ENCODE measurements around the gene SLC17A7. TPM values are rescaled to one million over a fixed set of nuclear protein-coding genes. Genes with fewer than 3 reads are reported as not detected.

SLC17A7 gene
- polyA plus RNA-seq, 1 experiment, result 0.10 TPM

DNA sequence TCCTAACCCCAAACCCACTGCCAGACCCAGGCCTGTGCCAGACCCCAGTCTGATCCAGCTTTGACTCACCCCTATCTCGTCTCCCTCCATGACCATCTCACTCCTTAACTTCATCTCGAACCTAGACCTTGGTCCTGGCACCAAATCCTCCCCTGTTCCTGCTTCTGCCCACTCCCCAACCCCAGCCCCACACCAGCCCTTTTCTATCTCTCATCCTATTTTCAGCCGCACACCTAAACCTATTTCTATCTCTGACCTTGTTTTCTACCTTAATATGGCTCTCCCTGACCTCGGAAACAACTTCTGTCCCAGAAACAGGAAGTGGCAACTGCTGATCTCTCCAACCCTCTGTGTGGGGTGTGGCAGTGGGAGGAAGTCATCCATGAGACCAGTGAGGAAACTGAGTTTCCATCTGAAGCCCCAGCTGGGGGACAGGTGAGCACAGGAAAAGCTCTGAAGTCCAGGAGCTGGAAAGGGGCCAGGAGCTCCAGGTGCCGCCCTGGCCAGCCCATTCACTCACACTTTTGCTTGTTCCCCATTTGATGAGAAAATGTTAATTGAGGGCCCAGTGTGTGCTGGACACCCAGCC lies 31.8 kb downstream of the SLC17A7 start:
- POLR2A ChIA-PET, result no interaction called here
- no peaks in the 10 kb centered on the region for H3K36me3 ChIP-seq (ENCODE audit: control insufficient read depth, insufficient read depth, low read length)
- no peak for DNase-seq (ENCODE audit: low read depth)

DNA sequence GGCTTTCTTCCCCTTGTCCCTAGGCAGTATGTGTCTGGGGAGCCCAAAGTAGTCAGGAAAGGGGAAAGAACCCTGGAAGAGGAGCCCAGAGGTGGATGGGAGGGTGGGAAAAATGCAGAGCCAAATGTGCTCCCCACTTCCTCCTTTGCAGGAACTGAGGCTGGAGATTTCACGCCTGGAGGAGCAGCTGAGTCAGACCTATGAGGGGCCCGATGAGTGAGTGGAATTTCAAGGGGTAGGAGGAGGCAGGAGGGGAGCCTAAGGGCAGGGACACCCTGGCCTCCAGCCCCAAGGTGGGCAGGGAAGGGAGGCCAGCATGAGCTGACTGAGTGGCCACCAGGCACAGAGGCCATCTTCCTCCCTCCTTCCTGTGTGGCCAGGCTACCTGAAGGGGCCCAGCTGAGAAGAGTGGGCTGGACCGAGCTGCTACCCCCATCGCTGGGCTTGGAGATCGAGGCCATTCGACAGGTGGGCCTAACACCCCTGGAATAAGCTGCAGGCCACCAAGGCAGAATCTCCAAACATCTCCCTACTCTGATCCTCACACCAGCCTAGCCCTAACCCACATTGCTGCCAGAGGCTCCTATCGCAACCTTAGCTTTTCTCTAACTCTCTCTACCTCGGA lies 32.4 kb downstream of the SLC17A7 start:
- Histone ChIP-seq H3K36me3 (ENCODE audit: control insufficient read depth, insufficient read depth, low read length) (no peaks in the 10 kb centered on the region), H3K27me3 (ENCODE audit: control insufficient read depth, insufficient read depth, low read length) (peaks cover 1% of the 10 kb centered on the region), H3K4me3 (ENCODE audit: low read depth, low read length) (no peak overlapping the region)
- no peak for DNase-seq (ENCODE audit: low read depth)
- TF ChIP-seq, protein P1, sequence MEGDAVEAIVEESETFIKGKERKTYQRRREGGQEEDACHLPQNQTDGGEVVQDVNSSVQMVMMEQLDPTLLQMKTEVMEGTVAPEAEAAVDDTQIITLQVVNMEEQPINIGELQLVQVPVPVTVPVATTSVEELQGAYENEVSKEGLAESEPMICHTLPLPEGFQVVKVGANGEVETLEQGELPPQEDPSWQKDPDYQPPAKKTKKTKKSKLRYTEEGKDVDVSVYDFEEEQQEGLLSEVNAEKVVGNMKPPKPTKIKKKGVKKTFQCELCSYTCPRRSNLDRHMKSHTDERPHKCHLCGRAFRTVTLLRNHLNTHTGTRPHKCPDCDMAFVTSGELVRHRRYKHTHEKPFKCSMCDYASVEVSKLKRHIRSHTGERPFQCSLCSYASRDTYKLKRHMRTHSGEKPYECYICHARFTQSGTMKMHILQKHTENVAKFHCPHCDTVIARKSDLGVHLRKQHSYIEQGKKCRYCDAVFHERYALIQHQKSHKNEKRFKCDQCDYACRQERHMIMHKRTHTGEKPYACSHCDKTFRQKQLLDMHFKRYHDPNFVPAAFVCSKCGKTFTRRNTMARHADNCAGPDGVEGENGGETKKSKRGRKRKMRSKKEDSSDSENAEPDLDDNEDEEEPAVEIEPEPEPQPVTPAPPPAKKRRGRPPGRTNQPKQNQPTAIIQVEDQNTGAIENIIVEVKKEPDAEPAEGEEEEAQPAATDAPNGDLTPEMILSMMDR (IDR thresholded peaks at IDR 0.05; ENCODE audit: insufficient read depth, low read depth, low read length), result no peak
- ChIA-PET CTCF (interaction anchor here (0.6 to 1.6 kb wide), 3 partner anchors 17 to 151 kb away, joined by 3 to 6 read pairs (median 3); no protein-coding TSS in a partner anchor), POLR2A (no interaction called here)

More for the DNA sequence above, 31.8 kb downstream of the SLC17A7 start:
- CTCF ChIA-PET, result interaction anchor here (0.6 to 1.6 kb wide), 2 partner anchors 18 to 152 kb away, joined by 3 to 6 read pairs; no protein-coding TSS in a partner anchor
- Histone ChIP-seq H3K27me3 (ENCODE audit: control insufficient read depth, insufficient read depth, low read length) (peaks cover 1% of the 10 kb centered on the region), H3K4me3 (ENCODE audit: low read depth, low read length) (no peak overlapping the region)
- TF ChIP-seq, protein P1 (IDR thresholded peaks at IDR 0.05; ENCODE audit: insufficient read depth, low read depth, low read length), result no peak

DNA sequence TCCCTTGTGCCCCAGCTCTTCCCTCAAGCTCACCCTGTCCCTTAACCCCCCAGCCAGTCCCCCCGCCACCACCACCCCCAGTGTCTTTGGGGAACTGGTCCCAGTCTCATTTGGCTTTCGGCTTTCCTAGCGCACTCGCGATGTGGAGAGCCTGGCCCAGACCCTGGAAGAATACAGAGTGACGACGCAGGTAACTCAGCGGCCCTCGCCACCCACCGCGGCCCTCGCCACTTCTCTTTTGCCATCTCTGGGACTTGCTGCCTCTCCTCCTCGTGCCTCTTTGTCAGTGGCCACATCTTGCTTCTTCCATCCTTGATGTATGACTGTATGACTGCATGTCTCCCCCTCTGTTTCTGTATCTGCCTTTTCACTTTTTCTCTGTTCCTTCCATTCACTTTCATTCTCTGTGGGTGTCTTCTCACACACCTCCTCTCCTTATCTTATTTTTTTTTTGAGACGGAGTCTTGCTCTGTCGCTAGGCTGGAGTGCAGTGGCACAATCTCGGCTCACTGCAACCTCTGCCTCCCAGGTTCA lies 33.8 kb downstream of the SLC17A7 start:
- Histone ChIP-seq H3K27me3 (ENCODE audit: control insufficient read depth, insufficient read depth, low read length) (peaks cover 1% of the 10 kb centered on the region), H3K36me3 (ENCODE audit: control insufficient read depth, insufficient read depth, low read length) (no peaks in the 10 kb centered on the region), H3K4me3 (ENCODE audit: low read depth, low read length) (no peak overlapping the region)
- ChIA-PET POLR2A (no interaction called here), CTCF (no interaction called here)
- no peak for DNase-seq (ENCODE audit: low read depth)
- TF ChIP-seq, protein P1 (IDR thresholded peaks at IDR 0.05; ENCODE audit: insufficient read depth, low read depth, low read length), result no peak

DNA sequence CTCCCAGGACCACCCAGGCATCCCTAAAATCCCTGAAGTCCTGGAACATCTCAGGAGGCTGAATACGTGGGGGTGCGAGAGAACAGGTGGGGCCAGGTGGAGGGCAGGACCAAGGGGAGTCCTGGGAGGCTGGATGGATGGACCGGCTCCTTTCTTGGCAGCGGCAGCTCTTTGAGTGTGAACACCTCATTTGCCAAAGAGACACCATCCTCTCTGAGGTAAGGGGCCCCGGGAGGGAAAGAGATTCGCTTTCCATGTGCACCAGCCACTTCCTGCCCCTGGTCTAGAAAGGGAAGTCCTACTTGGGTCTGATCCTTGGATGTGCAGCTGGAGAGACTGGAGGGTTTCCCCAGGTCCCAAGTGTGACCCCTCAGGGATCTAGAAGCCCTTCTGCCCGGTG lies 34.2 kb downstream of the SLC17A7 start:
- CTCF ChIA-PET, result no interaction called here

More for the DNA sequence above, 34.2 kb downstream of the SLC17A7 start:
- H3K36me3 ChIP-seq (ENCODE audit: control insufficient read depth, insufficient read depth, low read length), result no peaks in the 10 kb centered on the region
- peaks cover 1% of the 10 kb centered on the region; the same call in 1 of the 2 replicates for H3K27me3 ChIP-seq (ENCODE audit: control insufficient read depth, insufficient read depth, low read length)
- no peak for DNase-seq (ENCODE audit: low read depth)
- POLR2A ChIA-PET, result no interaction called here
- TF ChIP-seq, protein P1 (IDR thresholded peaks at IDR 0.05; ENCODE audit: insufficient read depth, low read depth, low read length), result no peak
- no peak overlapping the region for H3K4me3 ChIP-seq (ENCODE audit: low read depth, low read length)

All from BJ (cell line).